SK-N-SH treated with all-trans-retinoic acid at 6 μM for 48 hours (cell line): ENCODE data around the gene HSPA1B.

Experiments
- ATAC-seq: fragments of 200-7000 bp; cut with Tn5 transposase; 3 replicates; pipeline ENCODE4 v1.9.1; 2020; ENCODE audit warnings: mild to moderate bottlenecking, moderate library complexity
- ARNTL ChIP-seq: fragments of 450-650 bp; formaldehyde crosslinking; IDR thresholded peaks from 2 replicates; pipeline ENCODE4 v1.5.0; 2020; ENCODE audit warnings: low read depth, mild to moderate bottlenecking, moderate library complexity, borderline replicate concordance
- BACH2 ChIP-seq: fragments of 250-450 bp; sonication (Bioruptor Pico); IDR thresholded peaks from 2 replicates; pipeline ENCODE4 v1.9.0; 2021; ENCODE audit warnings: mild to moderate bottlenecking, borderline replicate concordance
- CSDC2 ChIP-seq: fragments of 250-450 bp; sonication (Bioruptor Pico); IDR thresholded peaks from 2 replicates; pipeline ENCODE4 v1.5.0; 2020; ENCODE audit warnings: mild to moderate bottlenecking, moderate library complexity
- ESRRG ChIP-seq: fragments of 250-450 bp; sonication (Bioruptor Pico); IDR thresholded peaks from 2 replicates; pipeline ENCODE4 v1.6.1; 2021; ENCODE audit warnings: mild to moderate bottlenecking
- GLIS3 ChIP-seq: fragments of 250-450 bp; sonication (Bioruptor Pico); IDR thresholded peaks from 2 replicates; pipeline ENCODE4 v1.5.0; 2020; ENCODE audit warnings: mild to moderate bottlenecking, moderate library complexity
- ISL1 ChIP-seq: fragments of 250-450 bp; sonication (Bioruptor Pico); IDR thresholded peaks from 2 replicates; pipeline ENCODE4 v2.1.2; 2022; ENCODE audit warnings: mild to moderate bottlenecking, moderate library complexity
- OSR1 ChIP-seq: fragments of 250-450 bp; sonication (Bioruptor Pico); IDR thresholded peaks from 2 replicates; pipeline ENCODE4 v1.8.0; 2022; ENCODE audit warnings: moderate library complexity, mild to moderate bottlenecking, inconsistent platforms
- POU6F1 ChIP-seq: fragments of 250-450 bp; sonication (Bioruptor Pico); IDR thresholded peaks from 2 replicates; pipeline ENCODE4 v1.8.0; 2021; ENCODE audit warnings: low read depth, mild to moderate bottlenecking, moderate library complexity, borderline replicate concordance
- PPARA ChIP-seq: fragments of 250-450 bp; sonication (Bioruptor Pico); IDR thresholded peaks from 2 replicates; pipeline ENCODE4 v1.5.0; 2020; ENCODE audit warnings: mild to moderate bottlenecking, borderline replicate concordance
- RARB ChIP-seq: fragments of 250-450 bp; sonication (Bioruptor Pico); IDR thresholded peaks from 2 replicates; pipeline ENCODE4 v1.8.0; 2021; ENCODE audit warnings: mild to moderate bottlenecking, moderate library complexity
- SNAI2 ChIP-seq: fragments of 250-450 bp; sonication (Bioruptor Pico); IDR thresholded peaks from 2 replicates; pipeline ENCODE4 v1.5.0; 2020; ENCODE audit warnings: mild to moderate bottlenecking, moderate library complexity
- TCF4 ChIP-seq: fragments of 250-450 bp; sonication (Bioruptor Pico); IDR thresholded peaks from 2 replicates; pipeline ENCODE4 v1.8.0; 2021; ENCODE audit warnings: mild to moderate bottlenecking, moderate library complexity, borderline replicate concordance
- TSHZ2 ChIP-seq: fragments of 250-450 bp; sonication (Bioruptor Pico); IDR thresholded peaks from 2 replicates; pipeline ENCODE4 v1.5.0; 2020; ENCODE audit warnings: mild to moderate bottlenecking, moderate library complexity
- ZC3H10 ChIP-seq: fragments of 250-450 bp; sonication (Bioruptor Pico); IDR thresholded peaks from 2 replicates; pipeline ENCODE4 v1.5.1; 2021; ENCODE audit warnings: mild to moderate bottlenecking, moderate library complexity
- ZFP3 ChIP-seq: fragments of 250-450 bp; sonication (Bioruptor Pico); IDR thresholded peaks from 2 replicates; pipeline ENCODE4 v1.5.0; 2020; ENCODE audit warnings: mild to moderate bottlenecking, moderate library complexity
- ZFP30 ChIP-seq: fragments of 450-650 bp; formaldehyde crosslinking; IDR thresholded peaks from 2 replicates; pipeline ENCODE4 v1.5.0; 2022; ENCODE audit warnings: mild to moderate bottlenecking, moderate library complexity
- ZNF565 ChIP-seq: fragments of 450-650 bp; formaldehyde crosslinking; conservative IDR thresholded peaks from 2 replicates; pipeline ENCODE4 v1.5.0; 2020; ENCODE audit warnings: low read depth, mild to moderate bottlenecking, moderate library complexity
- ZNF70 ChIP-seq: fragments of 450-650 bp; formaldehyde crosslinking; IDR thresholded peaks from 2 replicates; pipeline ENCODE4 v1.5.0; 2020; ENCODE audit warnings: mild to moderate bottlenecking, moderate library complexity
- ZNF8 ChIP-seq: fragments of 450-650 bp; formaldehyde crosslinking; IDR thresholded peaks from 2 replicates; pipeline ENCODE4 v1.5.0; 2020; ENCODE audit warnings: mild to moderate bottlenecking, moderate library complexity
- TF ChIP-seq, protein P1 (sequence below): fragments of 250-450 bp; sonication (Bioruptor Pico); IDR thresholded peaks from 2 replicates; pipeline ENCODE4 v1.5.1; 2021; ENCODE audit warnings: mild to moderate bottlenecking, moderate library complexity
- TF ChIP-seq, protein P2 (sequence below): fragments of 250-450 bp; sonication (Bioruptor Pico); IDR thresholded peaks from 2 replicates; pipeline ENCODE4 v1.5.1; 2020; ENCODE audit warnings: low read depth, mild to moderate bottlenecking, moderate library complexity

HSPA1B gene

DNA sequence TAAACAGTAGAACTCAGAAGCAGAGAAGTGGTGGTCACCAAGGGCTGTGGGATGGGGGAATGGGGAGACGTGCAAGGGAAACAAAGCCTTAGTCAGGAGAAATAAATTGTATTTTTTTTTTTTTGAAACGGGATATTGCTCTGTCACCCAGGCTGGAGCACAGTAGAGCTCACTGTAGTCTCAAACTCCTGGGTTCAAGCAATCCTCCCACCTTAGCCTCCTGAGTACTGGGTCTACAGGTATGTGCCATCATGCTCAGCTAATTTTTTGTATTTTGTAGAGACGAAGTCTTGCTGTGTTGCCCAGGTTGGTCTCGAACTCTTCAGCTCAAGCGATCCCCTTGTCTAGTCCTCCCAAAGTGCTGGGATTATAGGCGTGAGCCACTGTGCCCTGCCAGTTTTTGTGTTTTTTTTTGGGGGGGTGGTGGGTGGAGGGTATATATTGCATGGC, 3.4 kb downstream of the HSPA1B start:
- no peak for ATAC-seq
- TF ChIP-seq SNAI2 (CRISPR knock-in tag) (no peak), PPARA (CRISPR knock-in tag) (no peak), CSDC2 (CRISPR knock-in tag) (no peak), ZC3H10 (CRISPR knock-in tag) (no peak), ARNTL (no peak), POU6F1 (CRISPR knock-in tag) (no peak), ESRRG (CRISPR knock-in tag) (no peak), ZNF8 (no peak), GLIS3 (no peak), ZNF70 (CRISPR knock-in tag) (no peak), TCF4 (CRISPR knock-in tag) (no peak), ZFP30 (CRISPR knock-in tag) (no peak), ISL1 (CRISPR knock-in tag) (no peak), TSHZ2 (CRISPR knock-in tag) (no peak)
- TF ChIP-seq, protein P1, sequence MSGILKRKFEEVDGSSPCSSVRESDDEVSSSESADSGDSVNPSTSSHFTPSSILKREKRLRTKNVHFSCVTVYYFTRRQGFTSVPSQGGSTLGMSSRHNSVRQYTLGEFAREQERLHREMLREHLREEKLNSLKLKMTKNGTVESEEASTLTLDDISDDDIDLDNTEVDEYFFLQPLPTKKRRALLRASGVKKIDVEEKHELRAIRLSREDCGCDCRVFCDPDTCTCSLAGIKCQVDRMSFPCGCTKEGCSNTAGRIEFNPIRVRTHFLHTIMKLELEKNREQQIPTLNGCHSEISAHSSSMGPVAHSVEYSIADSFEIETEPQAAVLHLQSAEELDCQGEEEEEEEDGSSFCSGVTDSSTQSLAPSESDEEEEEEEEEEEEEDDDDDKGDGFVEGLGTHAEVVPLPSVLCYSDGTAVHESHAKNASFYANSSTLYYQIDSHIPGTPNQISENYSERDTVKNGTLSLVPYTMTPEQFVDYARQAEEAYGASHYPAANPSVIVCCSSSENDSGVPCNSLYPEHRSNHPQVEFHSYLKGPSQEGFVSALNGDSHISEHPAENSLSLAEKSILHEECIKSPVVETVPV (CRISPR knock-in tag) = no peak

GRCh38 chr6:31831350-31832215, 4.0 kb downstream of the HSPA1B start:
- ATAC-seq = no peak
- TF ChIP-seq ZFP30 (CRISPR knock-in tag) (no peak), POU6F1 (CRISPR knock-in tag) (no peak), OSR1 (CRISPR knock-in tag) (no peak), SNAI2 (CRISPR knock-in tag) (no peak), RARB (no peak), ZC3H10 (CRISPR knock-in tag) (no peak), BACH2 (CRISPR knock-in tag) (no peak), ESRRG (CRISPR knock-in tag) (no peak), ZNF8 (no peak), ZFP3 (CRISPR knock-in tag) (no peak), ZNF565 (CRISPR knock-in tag) (no peak), ISL1 (CRISPR knock-in tag) (no peak), ZNF70 (CRISPR knock-in tag) (no peak), PPARA (CRISPR knock-in tag) (no peak), TSHZ2 (CRISPR knock-in tag) (no peak), ARNTL (no peak), CSDC2 (CRISPR knock-in tag) (no peak), GLIS3 (no peak)
- TF ChIP-seq, protein P2, sequence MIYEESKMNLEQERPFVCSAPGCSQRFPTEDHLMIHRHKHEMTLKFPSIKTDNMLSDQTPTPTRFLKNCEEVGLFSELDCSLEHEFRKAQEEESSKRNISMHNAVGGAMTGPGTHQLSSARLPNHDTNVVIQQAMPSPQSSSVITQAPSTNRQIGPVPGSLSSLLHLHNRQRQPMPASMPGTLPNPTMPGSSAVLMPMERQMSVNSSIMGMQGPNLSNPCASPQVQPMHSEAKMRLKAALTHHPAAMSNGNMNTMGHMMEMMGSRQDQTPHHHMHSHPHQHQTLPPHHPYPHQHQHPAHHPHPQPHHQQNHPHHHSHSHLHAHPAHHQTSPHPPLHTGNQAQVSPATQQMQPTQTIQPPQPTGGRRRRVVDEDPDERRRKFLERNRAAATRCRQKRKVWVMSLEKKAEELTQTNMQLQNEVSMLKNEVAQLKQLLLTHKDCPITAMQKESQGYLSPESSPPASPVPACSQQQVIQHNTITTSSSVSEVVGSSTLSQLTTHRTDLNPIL (CRISPR knock-in tag) = no peak
- TF ChIP-seq, protein P1 (CRISPR knock-in tag) = no peak
